ENCODE data around the gene TIAM1.

The TIAM1 gene

GRCh38 chr21:31135531-31136184, 208.4 kb downstream of the TIAM1 start:
- TF ChIP-seq CTCF (IDR thresholded peaks at IDR 0.05), result no peak

- TF ChIP-seq CTCF (IDR thresholded peaks at IDR 0.05), result no peak
Observed at GRCh38 chr21:31133243-31133830, 210.7 kb downstream of the TIAM1 start.

- no peak for TF ChIP-seq CTCF (IDR thresholded peaks at IDR 0.05)
Observed at GRCh38 chr21:31132574-31133242, 211.4 kb downstream of the TIAM1 start.

- no peak for TF ChIP-seq CTCF (IDR thresholded peaks at IDR 0.05)
Observed at GRCh38 chr21:31130821-31131220, 213.2 kb downstream of the TIAM1 start.

GRCh38 chr21:31128234-31128633, 215.8 kb downstream of the TIAM1 start:
- TF ChIP-seq CTCF (IDR thresholded peaks at IDR 0.05), result no peak

- TF ChIP-seq CTCF (IDR thresholded peaks at IDR 0.05), result no peak
Observed at GRCh38 chr21:31124010-31124409, 220.1 kb downstream of the TIAM1 start.

- TF ChIP-seq CTCF (IDR thresholded peaks at IDR 0.05), result no peak
Observed at GRCh38 chr21:31119199-31119598, 224.9 kb downstream of the TIAM1 start.

Data from LNCAP (cell line).